A549 treated with dexamethasone at 1 μM for 4 hours (cell line): ENCODE results near the gene KCNAB2. TPM values are rescaled to one million over a fixed set of nuclear protein-coding genes. Genes with fewer than 3 reads are reported as not detected.

Source experiments
- total RNA-seq: library from RNA; stranded (reverse); fragments of 200-300 nt; extraction: Qiagen RNA extraction; gene quantifications from 5 replicates; pipeline ENCODE4 v1.2.3, GENCODE V29; 2022

KCNAB2 gene
- 5.8 to 8.5 TPM (median 8.0 TPM) in 5 replicates for total RNA-seq

GRCh38 chr1:6045561-6045960 is at the start of gene KCNAB2:
Gene KCNAB2, plus strand, starts transcription at chr1:6045888. Its CDS starts 5,649 bp downstream, at chr1:6051537.

Other genes starting within 250 kb of the KCNAB2 start
- 3.3 to 5.1 TPM (median 4.9 TPM) in 5 replicates for gene NPHP4, start 53.5 kb upstream of the KCNAB2 start, total RNA-seq
- gene CHD5, start 134.4 kb downstream of the KCNAB2 start, total RNA-seq: 1.5 to 2.9 TPM (median 2.6 TPM) in 5 replicates
- gene RPL22, start 153.7 kb downstream of the KCNAB2 start, total RNA-seq: 375 to 474 TPM (median 408 TPM) in 5 replicates
- 7.8 to 15.3 TPM (median 10.9 TPM) in 5 replicates for gene RNF207, start 160.2 kb downstream of the KCNAB2 start, total RNA-seq
- 46.8 to 62.1 TPM (median 60.7 TPM) in 5 replicates for gene ICMT, start 190.1 kb downstream of the KCNAB2 start, total RNA-seq
- not detected in 5 replicates for gene HES3, start 198.3 kb downstream of the KCNAB2 start, total RNA-seq
- gene GPR153, start 215.2 kb downstream of the KCNAB2 start, total RNA-seq: 4.0 to 6.7 TPM (median 6.0 TPM) in 5 replicates